ENCODE measurements around the gene KCTD20. TPM values are rescaled to one million over a fixed set of nuclear protein-coding genes. Genes with fewer than 3 reads are reported as not detected.

KCTD20 gene
- total and polyA plus RNA-seq, 10 of the 15 experiments (the other 5 are each of a cell fraction or from before 2014, with no cell fraction given), result 18.1 to 77.0 (median 50.5) TPM

DNA sequence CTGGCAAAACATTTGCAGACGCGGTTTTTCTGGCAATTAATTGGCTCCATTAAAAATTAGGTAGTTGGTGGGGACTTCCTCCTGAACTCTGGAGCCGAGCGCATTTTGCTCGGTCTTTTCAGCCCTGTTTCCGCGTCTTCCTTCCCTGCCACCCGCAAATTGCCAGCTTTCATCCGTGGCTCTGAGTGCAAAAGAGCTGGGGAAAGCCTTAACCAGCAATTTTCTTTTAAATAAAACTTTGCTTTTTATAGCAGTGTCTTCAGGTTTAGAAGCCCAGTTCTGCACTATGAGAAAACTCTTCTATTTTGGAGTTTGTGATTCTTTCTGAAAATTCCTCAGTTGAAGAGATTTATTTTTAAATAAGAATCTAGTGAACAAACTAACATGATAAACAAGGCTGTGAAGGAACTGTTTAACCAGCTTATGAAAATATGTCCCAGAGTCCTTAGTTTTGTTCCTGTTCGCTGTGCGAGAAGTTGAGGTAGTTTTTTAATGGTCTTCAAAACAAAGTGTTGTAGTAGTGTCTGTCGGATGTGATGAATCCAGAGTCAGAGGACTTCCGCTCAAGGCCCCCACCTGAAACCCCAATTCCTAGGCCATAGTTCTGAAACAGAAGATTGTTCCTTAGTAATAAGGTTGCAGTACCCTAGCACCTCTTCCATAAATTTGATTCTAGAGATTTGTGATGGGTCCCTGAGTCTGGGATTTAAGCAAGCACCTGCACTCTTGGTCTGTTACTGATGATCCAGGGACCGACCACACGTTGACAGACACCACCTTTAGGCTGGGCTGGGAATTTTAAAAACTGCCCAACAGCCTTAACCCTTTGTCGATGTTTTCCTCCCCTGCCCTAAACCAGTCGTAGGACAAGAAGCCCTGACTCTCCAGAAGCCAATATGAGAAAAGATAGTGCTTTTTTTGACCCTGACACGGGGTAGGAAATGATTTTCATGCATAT is 950 bp downstream of the KCTD20 start:
- peak overlapping the region; percentile 95 for H3K27ac ChIP-seq (ENCODE audit: control insufficient read depth, insufficient read depth)
- FAIRE-seq (peak; percentile 57), DNase-seq (ENCODE audit: low read depth, low spot score) (no peak), ATAC-seq (peak; percentile 20)
- CTCF ChIA-PET, result interaction anchor here (0.8 to 1.4 kb wide), 5 partner anchors 13 to 151 kb away, joined by 3 to 9 read pairs (median 3); no protein-coding TSS in a partner anchor
- in situ Hi-C loops (cut with MboI), result no loop called here
- intact Hi-C loops (cut with micrococcal nuclease; ENCODE audit: unreplicated experiment), result loop anchor here (2.0 to 5.0 kb wide), 2 partner anchors 151 to 239 kb away; partner anchors contain the start of gene SRSF3
- H3K27me3 ChIP-seq (replicated peaks in 1 of 2; ENCODE audit: control insufficient read depth in 2 of 2, insufficient read depth in 2 of 2, low read length in 1 of 2), result no peaks in the 10 kb centered on the region
- RAD21 ChIA-PET (ENCODE audit: unreplicated experiment), result interaction anchor here (0.6 to 2.5 kb wide), 3 partner anchors 20 to 172 kb away, joined by 3 to 12 read pairs (median 6); no protein-coding TSS in a partner anchor
- H2AFZ ChIP-seq (ENCODE audit: control insufficient read depth, low read depth, low read length), result peak overlapping the region; percentile 80
- peaks cover 2% of the 10 kb centered on the region; the same call in 2 of the 3 replicates for H3K9me3 ChIP-seq (replicated peaks; ENCODE audit: control insufficient read depth, insufficient read depth, low read length)
- POLR2A ChIA-PET, result interaction anchor here (0.6 to 1.2 kb wide), 6 partner anchors 10 to 77 kb away, joined by 3 to 7 read pairs (median 3); no protein-coding TSS in a partner anchor
- SMC1A ChIA-PET (ENCODE audit: uncharacterized antibody, unreplicated experiment), result interaction anchor here (0.9 to 3.5 kb wide), 8 partner anchors 11 to 149 kb away, joined by 3 to 14 read pairs (median 4); no protein-coding TSS in a partner anchor
- peaks cover 57% of the 10 kb centered on the region for H3K79me2 ChIP-seq (ENCODE audit: control insufficient read depth, insufficient read depth, low read length)
- H3K4me2 ChIP-seq (ENCODE audit: control insufficient read depth, insufficient read depth), result peak overlapping the region; percentile 71
- peak overlapping the region; percentile 88 for H3K9ac ChIP-seq (ENCODE audit: control insufficient read depth, insufficient read depth, low read length)
- peaks cover 0 to 5% of the 10 kb centered on the region in 2 experiments; a peak in 1 of 4 replicates for H3K36me3 ChIP-seq (ENCODE audit: control insufficient read depth in 2 of 2, insufficient read depth in 2 of 2, low read length in 1 of 2)
- H3K4me1 ChIP-seq (ENCODE audit: control insufficient read depth, insufficient read depth, low read length), result peaks cover 7% of the 10 kb centered on the region
- no TSS peak for BruUV-seq (replicated peaks)
- H4K20me1 ChIP-seq (ENCODE audit: control insufficient read depth, insufficient read depth), result no peaks in the 10 kb centered on the region
- 1% methylated on average over 18 of the region's 18 CpGs for WGBS (ENCODE audit: insufficient coverage, insufficient replicate concordance, low lambda C conversion rate, missing lambda C conversion rate)
- H3K4me3 ChIP-seq, result peak overlapping the region; percentile 86
- no peak for TF ChIP-seq BHLHE40 (IDR thresholded peaks at IDR 0.05; ENCODE audit: borderline replicate concordance in 1 of 2, low read depth in 2 of 2, low read length in 1 of 2)
- no peak for TF ChIP-seq CBX3 (IDR thresholded peaks at IDR 0.05; ENCODE audit: borderline replicate concordance, low read depth)
- TF ChIP-seq RAD21 (IDR thresholded peaks at IDR 0.05; ENCODE audit: insufficient read depth, low read depth, low read length), result peak; percentile 32; the same call in 1 of the 2 replicates
- TF ChIP-seq STAT1 (conservative IDR thresholded peaks at IDR 0.05), result no peak
- TF ChIP-seq NFXL1 (IDR thresholded peaks at IDR 0.05; ENCODE audit: borderline replicate concordance), result no peak
- TF ChIP-seq LARP7 (IDR thresholded peaks at IDR 0.05), result no peak
- TF ChIP-seq, protein P1, sequence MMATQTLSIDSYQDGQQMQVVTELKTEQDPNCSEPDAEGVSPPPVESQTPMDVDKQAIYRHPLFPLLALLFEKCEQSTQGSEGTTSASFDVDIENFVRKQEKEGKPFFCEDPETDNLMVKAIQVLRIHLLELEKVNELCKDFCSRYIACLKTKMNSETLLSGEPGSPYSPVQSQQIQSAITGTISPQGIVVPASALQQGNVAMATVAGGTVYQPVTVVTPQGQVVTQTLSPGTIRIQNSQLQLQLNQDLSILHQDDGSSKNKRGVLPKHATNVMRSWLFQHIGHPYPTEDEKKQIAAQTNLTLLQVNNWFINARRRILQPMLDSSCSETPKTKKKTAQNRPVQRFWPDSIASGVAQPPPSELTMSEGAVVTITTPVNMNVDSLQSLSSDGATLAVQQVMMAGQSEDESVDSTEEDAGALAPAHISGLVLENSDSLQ (IDR thresholded peaks at IDR 0.05), result peak; percentile 59
- TF ChIP-seq RUNX3 (IDR thresholded peaks at IDR 0.05; ENCODE audit: low read length), result peak; percentile 39; the same call in 1 of the 2 replicates
- TF ChIP-seq GABPA (IDR thresholded peaks at IDR 0.05; ENCODE audit: low read depth), result peak; percentile 64; the same call in 1 of the 2 replicates
- TF ChIP-seq RB1 (IDR thresholded peaks at IDR 0.05; ENCODE audit: borderline replicate concordance), result no peak
- peak; percentile 29; the same call in 1 of the 2 replicates for TF ChIP-seq MTA2 (IDR thresholded peaks at IDR 0.05; ENCODE audit: low read depth)
- TF ChIP-seq IKZF1 (conservative IDR thresholded peaks at IDR 0.05), result 0 out of 2 replicates have a peak, but pooled peaks have one; percentile 7
- TF ChIP-seq IKZF2 (IDR thresholded peaks at IDR 0.05), result peak; percentile 7 to 34; a peak in 1 of 4 replicates
- TF ChIP-seq ZNF384 (IDR thresholded peaks at IDR 0.05; ENCODE audit: borderline replicate concordance, low read depth, low read length), result no peak
- no peak for TF ChIP-seq BMI1 (IDR thresholded peaks at IDR 0.05; ENCODE audit: borderline replicate concordance)
- TF ChIP-seq NBN (IDR thresholded peaks at IDR 0.05), result 0 out of 2 replicates have a peak, but pooled peaks have one; percentile 24
- peak; percentile 16; the same call in 1 of the 2 replicates for TF ChIP-seq RAD51 (IDR thresholded peaks at IDR 0.05)
- TF ChIP-seq, protein P2, sequence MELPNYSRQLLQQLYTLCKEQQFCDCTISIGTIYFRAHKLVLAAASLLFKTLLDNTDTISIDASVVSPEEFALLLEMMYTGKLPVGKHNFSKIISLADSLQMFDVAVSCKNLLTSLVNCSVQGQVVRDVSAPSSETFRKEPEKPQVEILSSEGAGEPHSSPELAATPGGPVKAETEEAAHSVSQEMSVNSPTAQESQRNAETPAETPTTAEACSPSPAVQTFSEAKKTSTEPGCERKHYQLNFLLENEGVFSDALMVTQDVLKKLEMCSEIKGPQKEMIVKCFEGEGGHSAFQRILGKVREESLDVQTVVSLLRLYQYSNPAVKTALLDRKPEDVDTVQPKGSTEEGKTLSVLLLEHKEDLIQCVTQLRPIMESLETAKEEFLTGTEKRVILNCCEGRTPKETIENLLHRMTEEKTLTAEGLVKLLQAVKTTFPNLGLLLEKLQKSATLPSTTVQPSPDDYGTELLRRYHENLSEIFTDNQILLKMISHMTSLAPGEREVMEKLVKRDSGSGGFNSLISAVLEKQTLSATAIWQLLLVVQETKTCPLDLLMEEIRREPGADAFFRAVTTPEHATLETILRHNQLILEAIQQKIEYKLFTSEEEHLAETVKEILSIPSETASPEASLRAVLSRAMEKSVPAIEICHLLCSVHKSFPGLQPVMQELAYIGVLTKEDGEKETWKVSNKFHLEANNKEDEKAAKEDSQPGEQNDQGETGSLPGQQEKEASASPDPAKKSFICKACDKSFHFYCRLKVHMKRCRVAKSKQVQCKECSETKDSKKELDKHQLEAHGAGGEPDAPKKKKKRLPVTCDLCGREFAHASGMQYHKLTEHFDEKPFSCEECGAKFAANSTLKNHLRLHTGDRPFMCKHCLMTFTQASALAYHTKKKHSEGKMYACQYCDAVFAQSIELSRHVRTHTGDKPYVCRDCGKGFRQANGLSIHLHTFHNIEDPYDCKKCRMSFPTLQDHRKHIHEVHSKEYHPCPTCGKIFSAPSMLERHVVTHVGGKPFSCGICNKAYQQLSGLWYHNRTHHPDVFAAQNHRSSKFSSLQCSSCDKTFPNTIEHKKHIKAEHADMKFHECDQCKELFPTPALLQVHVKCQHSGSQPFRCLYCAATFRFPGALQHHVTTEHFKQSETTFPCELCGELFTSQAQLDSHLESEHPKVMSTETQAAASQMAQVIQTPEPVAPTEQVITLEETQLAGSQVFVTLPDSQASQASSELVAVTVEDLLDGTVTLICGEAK (IDR thresholded peaks at IDR 0.05; ENCODE audit: borderline replicate concordance), result peak; percentile 9; the same call in 1 of the 2 replicates
